GM12878 (cell line): Measurements from ENCODE around the gene CNMD. TPM values are rescaled to one million over a fixed set of nuclear protein-coding genes. Genes with fewer than 3 reads are reported as not detected.

ENCODE experiments used
- ATAC-seq: fragments of 200-7000 bp; cut with Tn5 transposase; 3 replicates; pipeline ENCODE4 v1.9.1; 2020; ENCODE audit warnings: mild to moderate bottlenecking, moderate library complexity
- BruUV-seq: library from RNA; stranded (reverse); fragments of 400-500 nt; replicated peaks from 2 replicates; lab custom pipeline; 2021; lab: Mats Ljungman, UMichigan
- CTCF ChIA-PET: fragments of 300-600 bp; sonication (Branson Sonifier 250); formaldehyde crosslinking; extraction: SDS; loops from one replicate; lab custom pipeline; 2021; ENCODE audit warnings: inconsistent platforms; lab: Yijun Ruan, JAX
- POLR2A ChIA-PET: fragments of 350-600 bp; formaldehyde crosslinking; extraction: SDS; loops from one replicate; lab custom pipeline; 2021; ENCODE audit warnings: inconsistent platforms; lab: Charles Lee
- RAD21 ChIA-PET: fragments of 300-600 bp; sonication (Branson Sonifier 250); formaldehyde crosslinking; loops from one replicate; lab custom pipeline; 2023; ENCODE audit warnings: antibody characterized with exemption; ENCODE audit not compliant: unreplicated experiment; lab: Charles Lee
- SMC1A ChIA-PET: fragments of 300-600 bp; sonication (Branson Sonifier 250); formaldehyde crosslinking; loops from one replicate; lab custom pipeline; 2023; ENCODE audit not compliant: unreplicated experiment, uncharacterized antibody; lab: Charles Lee
- DNase-seq: peaks from one replicate; pipeline ENCODE4 v3.0.0-alpha.2; 2011; ENCODE audit warnings: low read depth, low spot score
- FAIRE-seq: peaks from 3 replicates; lab custom pipeline; 2011; peaks lifted over from hg19 to GRCh38; lab: Jason Lieb, UNC
- H2AFZ ChIP-seq: 2 replicates; pipeline ENCODE4 v1.6.0; 2011; ENCODE audit warnings: low read depth, low read length, control low read depth; ENCODE audit not compliant: control insufficient read depth
- H3K27ac ChIP-seq: 2 replicates; pipeline ENCODE4 v1.5.1; 2011; ENCODE audit warnings: control low read depth; ENCODE audit not compliant: control insufficient read depth, insufficient read depth
- H3K27me3 ChIP-seq, 2 experiments: replicated peaks in 1 of 2; 2 replicates each; pipeline versions ENCODE4 v1.6.0 to v1.6.1; 2011; ENCODE audit warnings: low read length in 1 of 2; ENCODE audit not compliant: control insufficient read depth in 2 of 2, insufficient read depth in 2 of 2
- H3K36me3 ChIP-seq, 2 experiments: 2 replicates each; pipeline ENCODE4 v1.5.1; 2011; ENCODE audit warnings: low read length in 1 of 2; ENCODE audit not compliant: control insufficient read depth in 2 of 2, insufficient read depth in 2 of 2
- H3K4me1 ChIP-seq: 2 replicates; pipeline ENCODE4 v1.6.1; 2011; ENCODE audit warnings: mild to moderate bottlenecking, low read length, moderate library complexity, mixed read lengths; ENCODE audit not compliant: control insufficient read depth, insufficient read depth
- H3K4me2 ChIP-seq: 2 replicates; pipeline ENCODE4 v1.6.0; 2011; ENCODE audit warnings: control low read depth; ENCODE audit not compliant: control insufficient read depth, insufficient read depth
- H3K4me3 ChIP-seq: fragments of 200-600 bp; sonication (generic); 2 replicates; pipeline ENCODE4 v1.5.1; 2016
- H3K79me2 ChIP-seq: 2 replicates; pipeline ENCODE4 v1.6.0; 2011; ENCODE audit warnings: low read length; ENCODE audit not compliant: control insufficient read depth, insufficient read depth
- H3K9ac ChIP-seq: 2 replicates; pipeline ENCODE4 v1.8.0; 2011; ENCODE audit warnings: low read length, control low read depth, mixed read lengths; ENCODE audit not compliant: control insufficient read depth, insufficient read depth
- H3K9me3 ChIP-seq: replicated peaks from 3 replicates; pipeline ENCODE4 v1.5.1; 2011; ENCODE audit warnings: mild to moderate bottlenecking, low read length; ENCODE audit not compliant: control insufficient read depth, insufficient read depth
- H4K20me1 ChIP-seq: 2 replicates; pipeline ENCODE4 v1.6.0; 2011; ENCODE audit not compliant: control insufficient read depth, insufficient read depth
- ASH2L ChIP-seq: fragments of 300-600, 200-600 bp; sonication (generic); IDR thresholded peaks from 2 replicates; pipeline ENCODE4 v1.6.1; 2017; ENCODE audit warnings: low read depth, mild to moderate bottlenecking, borderline replicate concordance
- ATF7 ChIP-seq: fragments of 450-650 bp; IDR thresholded peaks from 2 replicates; pipeline ENCODE4 v1.6.1; 2016; ENCODE audit warnings: low read depth, mild to moderate bottlenecking
- CHD1 ChIP-seq: IDR thresholded peaks from 2 replicates; pipeline ENCODE4 v1.6.1; 2012; ENCODE audit warnings: low read depth, low read length, improper control_type of control experiment
- GABPA ChIP-seq: IDR thresholded peaks from 2 replicates; pipeline ENCODE4 v1.6.1; 2014; ENCODE audit warnings: antibody characterized with exemption, low read depth, mild to moderate bottlenecking, inconsistent platforms
- IRF4 ChIP-seq: IDR thresholded peaks from 2 replicates; pipeline ENCODE4 v1.6.1; 2011; ENCODE audit warnings: low read depth, low read length
- NFIC ChIP-seq: IDR thresholded peaks from 2 replicates; pipeline ENCODE4 v1.6.1; 2012; ENCODE audit warnings: low read depth, mild to moderate bottlenecking, inconsistent platforms, low read length, moderate library complexity
- POU2F2 ChIP-seq: IDR thresholded peaks from 3 replicates; pipeline ENCODE4 v1.6.1; 2011; ENCODE audit warnings: low read depth, mild to moderate bottlenecking, low read length, borderline replicate concordance
- SREBF1 ChIP-seq: IDR thresholded peaks from 2 replicates; pipeline ENCODE4 v1.6.1; 2012; ENCODE audit warnings: mild to moderate bottlenecking, low read length
- YY1 ChIP-seq: IDR thresholded peaks from 2 replicates; pipeline ENCODE4 v1.6.1; 2011; ENCODE audit warnings: low read depth, mild to moderate bottlenecking, low read length
- ZNF217 ChIP-seq: fragments of 450-650 bp; IDR thresholded peaks from 2 replicates; pipeline ENCODE4 v1.6.1; 2017; ENCODE audit warnings: antibody characterized with exemption, mild to moderate bottlenecking
- WGBS: methylation state at CpG from one replicate; pipeline ENCODE4 v1.1.6; 2016; ENCODE audit warnings: low lambda C conversion rate; ENCODE audit not compliant: insufficient replicate concordance, insufficient coverage; ENCODE audit errors: missing lambda C conversion rate; 5-methylcytosine and 5-hydroxymethylcytosine counted together
- in situ Hi-C: fragments of 300-500 bp; cut with MboI; formaldehyde crosslinking; loops from 9 replicates; pipeline ENCODE4 v1.14.3; 2018; ENCODE audit warnings: mixed read lengths
- intact Hi-C: fragments of 100-400 bp; cut with micrococcal nuclease; formaldehyde crosslinking; loops from one replicate; pipeline ENCODE4 v1.14.2; 2022; ENCODE audit not compliant: unreplicated experiment
- polyA plus RNA-seq, 11 experiments: library from polyadenylated mRNA; depleted of rRNA in 4 of 11; unstranded in 6 of 11; stranded (reverse) in 5 of 11; fragments of >200 nt; fragmentation: Nextera tagmentation in 4 of 11; fragmentation: Illumina TruSeq in 1 of 11; extraction: Ambion mirVana in 4 of 11; extraction: Trizol in 1 of 11; gene quantifications; 1 replicate in 1 of 11; 2 replicates in 10 of 11; pipeline versions ENCODE4 v1.2.1 to v1.2.3, GENCODE V29; 2011 to 2016; ENCODE audit warnings: inconsistent platforms in 2 of 11, missing spikeins in 2 of 11, low read depth in 1 of 11
- total RNA-seq, 4 experiments: library from RNA; depleted of rRNA in 3 of 4; stranded (reverse); fragments of >200 nt in 3 of 4; fragmentation: Illumina TruSeq in 1 of 4; extraction: Trizol in 1 of 4; gene quantifications; 2 replicates each; pipeline versions ENCODE4 v1.2.1 to v1.2.3, GENCODE V29; 2013 to 2021

The CNMD gene
- total and polyA plus RNA-seq, 10 of the 15 experiments (the other 5 are each of a cell fraction or from before 2014, with no cell fraction given), result 0.31 to 1.6 (median 0.73) TPM

DNA sequence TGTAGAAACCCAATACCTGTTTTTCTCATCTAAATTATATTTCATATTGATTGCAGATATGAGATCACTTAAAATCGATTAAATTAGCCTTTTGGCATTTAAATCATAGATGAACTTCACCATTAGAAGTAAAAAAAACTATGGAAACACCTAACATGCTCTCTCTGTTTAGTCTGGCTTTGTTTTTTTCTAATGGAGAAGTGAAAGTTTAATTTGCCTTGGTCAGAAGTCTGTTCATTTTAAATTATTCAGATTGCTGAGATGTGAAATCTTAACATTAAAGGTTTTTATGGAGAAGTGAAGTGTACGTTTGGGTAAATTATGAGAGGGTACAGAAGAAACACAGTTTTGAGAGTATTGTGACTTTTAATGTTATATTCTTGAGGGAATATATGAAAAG, 80.3 kb downstream of the CNMD start:
- TF ChIP-seq POU2F2 (no peak), YY1 (no peak), IRF4 (no peak), ATF7 (no peak), GABPA (no peak), SREBF1 (no peak), CHD1 (no peak), ZNF217 (no peak), ASH2L (no peak), NFIC (no peak)
- TF ChIP-seq, all 136 proteins: peak for 0
- DNase-seq (no peak), FAIRE-seq (no peak), ATAC-seq (no peak)
- peaks cover 31% of the 10 kb centered on the region for H3K79me2 ChIP-seq
- SMC1A ChIA-PET, result interaction anchor here (1.5 to 3.3 kb wide), 4 partner anchors 13 to 149 kb away, joined by 3 to 22 read pairs (median 14); no protein-coding TSS in a partner anchor
- no peak overlapping the region for H3K9ac ChIP-seq
- H3K4me1 ChIP-seq, result peaks cover 5% of the 10 kb centered on the region; the same call in 1 of the 2 replicates
- no TSS peak for BruUV-seq
- no peak overlapping the region for H3K4me3 ChIP-seq
- H3K27ac ChIP-seq, result no peak overlapping the region
- intact Hi-C loops (no loop called here), in situ Hi-C loops (loop anchor here (10.0 kb wide), 1 partner anchor 205 kb away; the partner anchor contains the start of genes CKAP2 and VPS36)
- RAD21 ChIA-PET, result interaction anchor here (1.8 to 3.9 kb wide), 2 partner anchors 149 to 309 kb away, joined by 6 to 25 read pairs; no protein-coding TSS in a partner anchor
- CTCF ChIA-PET, result interaction anchor here (0.9 kb wide), 1 partner anchor 17 kb away, joined by 3 read pairs; no protein-coding TSS in a partner anchor
- no peak overlapping the region for H3K4me2 ChIP-seq
- peaks cover 0 to 13% of the 10 kb centered on the region in 2 experiments; a peak in 2 of 4 replicates for H3K36me3 ChIP-seq
- peaks cover 2% of the 10 kb centered on the region; the same call in 1 of the 3 replicates for H3K9me3 ChIP-seq
- no peaks in the 10 kb centered on the region for H4K20me1 ChIP-seq
- WGBS, result 65% methylated on average over 2 of the region's 2 CpGs
- H2AFZ ChIP-seq, result no peak overlapping the region
- POLR2A ChIA-PET, result interaction anchor here (0.6 kb wide), 1 partner anchor 180 kb away, joined by 3 read pairs; no protein-coding TSS in a partner anchor
- H3K27me3 ChIP-seq, result no peaks in the 10 kb centered on the region

Other genes with a start within 250 kb of the CNMD start
- gene HNRNPA1L2, start 97.4 kb downstream of the CNMD start, total RNA-seq (2014; rRNA removed), result 3.3 and 4.0 TPM in 2 replicates
- gene HNRNPA1L2, start 97.4 kb downstream of the CNMD start, total RNA-seq (2014; rRNA removed; fragmentation: Illumina TruSeq; extraction: Trizol), result 6.0 and 6.1 TPM in 2 replicates
- gene HNRNPA1L2, start 97.4 kb downstream of the CNMD start, total RNA-seq (2021), result 6.2 and 6.9 TPM in 2 replicates
- 10.5 and 13.3 TPM in 2 replicates for gene HNRNPA1L2, start 97.4 kb downstream of the CNMD start, polyA plus RNA-seq (2011; rRNA removed)
- gene HNRNPA1L2, start 97.4 kb downstream of the CNMD start, polyA plus RNA-seq (2014; fragmentation: Illumina TruSeq; extraction: Trizol), result 12.0 and 18.5 TPM in 2 replicates
- gene HNRNPA1L2, start 97.4 kb downstream of the CNMD start, polyA plus RNA-seq (2014; fragmentation: Nextera tagmentation; extraction: Ambion mirVana), result 1 to 10 TPM; 5.8 to 8.0 TPM
- 7.5 and 9.0 TPM in 2 replicates for gene HNRNPA1L2, start 97.4 kb downstream of the CNMD start, polyA plus RNA-seq (2014; rRNA removed)
- gene HNRNPA1L2, start 97.4 kb downstream of the CNMD start, polyA plus RNA-seq (2016; fragmentation: Nextera tagmentation; extraction: Ambion mirVana), result 10 to 100 TPM in 1 of 2 experiments, 1 to 10 TPM in 1; 8.3 to 10.2 TPM
- gene SUGT1, start 87.0 kb downstream of the CNMD start, total RNA-seq (2014; rRNA removed), result 46.7 and 48.0 TPM in 2 replicates
- gene SUGT1, start 87.0 kb downstream of the CNMD start, total RNA-seq (2014; rRNA removed; fragmentation: Illumina TruSeq; extraction: Trizol), result 73.7 and 77.5 TPM in 2 replicates
- 60.8 and 65.6 TPM in 2 replicates for gene SUGT1, start 87.0 kb downstream of the CNMD start, total RNA-seq (2021)
- 72.6 and 117 TPM in 2 replicates for gene SUGT1, start 87.0 kb downstream of the CNMD start, polyA plus RNA-seq (2011; rRNA removed)
- 77.0 and 85.5 TPM in 2 replicates for gene SUGT1, start 87.0 kb downstream of the CNMD start, polyA plus RNA-seq (2014; fragmentation: Illumina TruSeq; extraction: Trizol)
- gene SUGT1, start 87.0 kb downstream of the CNMD start, polyA plus RNA-seq (2014; fragmentation: Nextera tagmentation; extraction: Ambion mirVana), result 10 to 100 TPM; 82.5 to 85.6 TPM
- 55.3 and 60.6 TPM in 2 replicates for gene SUGT1, start 87.0 kb downstream of the CNMD start, polyA plus RNA-seq (2014; rRNA removed)
- 100 to 1,000 TPM; 119 to 122 TPM for gene SUGT1, start 87.0 kb downstream of the CNMD start, polyA plus RNA-seq (2016; fragmentation: Nextera tagmentation; extraction: Ambion mirVana)
- gene PCDH8, start 108.8 kb upstream of the CNMD start, total RNA-seq (2014; rRNA removed), result 0.38 and 0.62 TPM in 2 replicates
- 0.41 and 0.45 TPM in 2 replicates for gene PCDH8, start 108.8 kb upstream of the CNMD start, total RNA-seq (2014; rRNA removed; fragmentation: Illumina TruSeq; extraction: Trizol)
- 0.16 and 0.31 TPM in 2 replicates for gene PCDH8, start 108.8 kb upstream of the CNMD start, total RNA-seq (2021)
- gene PCDH8, start 108.8 kb upstream of the CNMD start, polyA plus RNA-seq (2011; rRNA removed), result not detected in 2 replicates
- 0.72 and 0.86 TPM in 2 replicates for gene PCDH8, start 108.8 kb upstream of the CNMD start, polyA plus RNA-seq (2014; fragmentation: Illumina TruSeq; extraction: Trizol)
- under 1 TPM; 0.03 to 0.22 TPM for gene PCDH8, start 108.8 kb upstream of the CNMD start, polyA plus RNA-seq (2014; fragmentation: Nextera tagmentation; extraction: Ambion mirVana)
- 0.11 and 0.86 TPM in 2 replicates for gene PCDH8, start 108.8 kb upstream of the CNMD start, polyA plus RNA-seq (2014; rRNA removed)
- gene PCDH8, start 108.8 kb upstream of the CNMD start, polyA plus RNA-seq (2016; fragmentation: Nextera tagmentation; extraction: Ambion mirVana), result under 1 TPM; 0.15 to 0.84 TPM